GM21367 (cell line): ENCODE data around the gene ARFGAP2.
"Not testable (repeated sequence)": the region's sequence is repeated elsewhere in the genome, so short reads cannot be mapped to it uniquely, and the experiment has no call there.

Source experiments
- ATAC-seq: cut with Tn5 transposase; IDR thresholded peaks from one replicate; pipeline ENCODE4 v1.9.1; 2021; ENCODE audit not compliant: unreplicated experiment

Gene ARFGAP2

GRCh38 chr11:47149782-47150181 lies 26.9 kb downstream of the ARFGAP2 start:
- ATAC-seq = no peak

DNA sequence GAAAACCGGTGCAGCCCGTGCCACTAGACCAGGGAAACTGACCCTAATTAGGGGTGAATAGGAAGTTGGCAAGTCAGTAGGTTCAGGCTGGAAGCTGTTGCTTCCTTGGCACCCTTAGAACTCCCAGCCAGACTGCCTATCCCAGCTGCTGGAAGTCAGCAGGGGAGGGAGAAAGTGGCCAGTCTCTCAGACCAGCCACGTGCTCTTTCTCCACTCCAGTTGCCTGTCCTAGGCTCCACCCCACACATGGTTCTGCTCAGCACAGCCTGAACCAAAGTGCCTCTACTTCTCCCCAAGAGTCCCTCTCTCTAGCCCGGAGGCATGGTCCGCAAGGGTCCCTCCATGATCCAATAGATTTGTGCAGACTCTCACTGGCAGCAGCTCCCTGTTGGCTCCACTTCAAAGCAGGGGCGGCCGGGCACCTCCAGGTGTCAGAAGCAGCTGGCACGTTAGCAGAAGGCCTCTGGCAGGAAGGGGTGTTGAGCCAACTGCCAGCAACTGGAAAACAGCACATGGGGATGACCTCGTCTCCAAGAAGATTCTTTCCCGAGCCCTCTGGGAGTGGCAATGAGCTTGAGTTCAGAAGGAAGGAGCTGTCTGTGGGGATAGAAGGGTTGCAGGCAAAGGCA lies 27.7 kb downstream of the ARFGAP2 start:
- ATAC-seq = no peak

DNA sequence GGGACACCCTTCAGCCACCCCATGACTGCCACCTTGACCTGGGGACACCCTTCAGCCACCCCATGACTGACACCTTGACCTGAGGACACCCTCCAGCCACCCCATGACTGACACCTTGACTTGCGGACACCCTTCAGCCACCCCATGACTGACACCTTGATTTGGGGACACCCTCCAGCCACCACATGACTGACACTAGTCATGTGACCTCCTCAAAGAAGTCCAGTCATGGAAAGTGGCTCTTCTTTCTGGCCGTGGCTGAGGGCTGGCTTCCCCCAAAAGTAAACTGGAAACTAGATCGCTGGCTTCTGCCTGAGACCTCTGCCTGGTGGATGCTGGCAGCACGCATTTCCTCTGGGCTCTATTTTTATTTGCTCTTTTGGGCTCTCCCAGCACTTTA lies 28.4 kb downstream of the ARFGAP2 start:
- no peak for ATAC-seq

- no peak for ATAC-seq
Measured at GRCh38 chr11:47147681-47148080, 29.0 kb downstream of the ARFGAP2 start.

- no peak for ATAC-seq
Measured at GRCh38 chr11:47147250-47147649, 29.4 kb downstream of the ARFGAP2 start.

- no peak for ATAC-seq
Measured at GRCh38 chr11:47144541-47144940, 32.1 kb downstream of the ARFGAP2 start.

GRCh38 chr11:47143322-47143721 lies 33.4 kb downstream of the ARFGAP2 start:
- ATAC-seq = no peak

DNA sequence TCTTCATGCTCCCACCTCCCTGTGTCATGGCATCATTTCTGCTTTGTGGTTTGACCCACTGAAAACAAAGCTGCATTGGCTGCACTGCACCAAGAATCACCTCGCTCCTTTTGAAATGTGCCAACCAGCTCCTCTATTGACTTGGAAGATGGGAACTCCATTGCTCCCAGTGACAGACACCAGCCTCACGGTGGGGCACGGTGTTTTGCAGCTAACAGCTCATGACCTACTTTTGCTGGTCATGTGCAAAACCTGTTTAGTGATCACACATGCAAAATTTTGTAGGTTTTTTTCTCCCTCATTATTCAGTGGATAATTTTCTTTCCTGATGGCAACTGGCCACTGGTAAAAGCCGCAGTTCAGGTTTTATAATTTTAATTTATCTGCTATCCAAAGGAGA lies 36.8 kb downstream of the ARFGAP2 start:
- no peak for ATAC-seq

GRCh38 chr11:47137476-47137875 lies 39.2 kb downstream of the ARFGAP2 start:
- ATAC-seq = no peak

DNA sequence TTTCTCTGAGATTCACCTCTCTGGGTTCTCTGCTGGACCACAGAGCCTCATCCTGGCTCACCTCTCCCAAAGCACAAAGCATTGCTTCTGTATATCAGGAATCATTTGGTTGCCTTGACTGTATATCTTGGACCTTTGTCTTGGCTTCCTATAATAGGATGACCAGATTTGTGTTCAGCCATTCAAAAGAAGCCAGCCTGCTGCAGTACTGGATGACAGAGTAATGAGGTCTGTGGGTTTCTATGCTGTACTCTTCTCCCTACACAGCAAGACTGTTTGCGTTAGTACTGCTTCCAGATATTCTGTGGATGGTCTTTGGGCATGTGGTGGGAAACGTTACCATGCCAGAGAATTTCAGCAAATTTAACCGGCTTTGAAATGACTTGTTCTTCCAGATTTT lies 39.8 kb downstream of the ARFGAP2 start:
- no peak for ATAC-seq

- no peak for ATAC-seq
Measured at GRCh38 chr11:47136327-47136726, 40.4 kb downstream of the ARFGAP2 start.

- no peak for ATAC-seq
Measured at GRCh38 chr11:47132981-47133380, 43.7 kb downstream of the ARFGAP2 start.

DNA sequence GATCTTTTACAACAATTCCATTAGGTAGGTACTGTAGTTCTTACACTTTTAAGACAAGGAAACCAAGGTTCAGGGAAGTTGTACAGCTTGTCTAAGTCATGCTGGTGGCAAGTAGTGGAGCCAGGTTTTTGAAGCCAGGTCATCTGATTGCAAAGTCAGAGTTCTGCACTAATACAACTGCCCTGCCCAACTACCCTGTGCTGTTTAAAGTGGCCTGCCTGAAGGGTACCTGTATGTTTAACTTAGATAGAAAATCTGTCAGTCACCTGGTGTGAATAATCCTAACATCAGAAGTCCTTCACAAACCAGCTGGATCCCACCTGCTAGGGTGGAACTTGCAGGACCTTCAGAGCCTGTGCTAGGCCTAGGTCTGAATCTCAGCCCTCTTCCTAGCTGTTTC lies 44.2 kb downstream of the ARFGAP2 start:
- no peak for ATAC-seq

DNA sequence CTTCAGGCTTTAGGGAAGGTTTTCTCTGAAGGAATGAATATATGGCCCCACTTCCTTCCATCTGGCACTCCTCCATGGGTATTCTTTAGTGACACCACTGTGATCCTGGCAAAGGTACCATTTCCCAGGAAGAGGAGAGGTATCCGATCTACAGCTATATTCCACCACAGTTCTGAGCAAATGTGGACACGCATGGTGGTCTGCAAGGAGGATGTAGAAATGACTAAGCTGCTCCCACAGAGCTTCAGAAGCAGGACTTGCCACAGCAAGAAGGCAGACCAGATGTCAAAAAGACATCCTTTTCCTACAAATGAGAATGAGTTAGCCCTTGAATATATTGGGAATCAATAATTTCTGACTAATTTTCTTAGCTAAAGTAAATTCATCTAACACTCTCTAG lies 45.5 kb downstream of the ARFGAP2 start:
- ATAC-seq = no peak

- ATAC-seq = no peak
Measured at GRCh38 chr11:47130543-47130942, 46.1 kb downstream of the ARFGAP2 start.

- no peak for ATAC-seq
Measured at GRCh38 chr11:47127213-47127612, 49.5 kb downstream of the ARFGAP2 start.

DNA sequence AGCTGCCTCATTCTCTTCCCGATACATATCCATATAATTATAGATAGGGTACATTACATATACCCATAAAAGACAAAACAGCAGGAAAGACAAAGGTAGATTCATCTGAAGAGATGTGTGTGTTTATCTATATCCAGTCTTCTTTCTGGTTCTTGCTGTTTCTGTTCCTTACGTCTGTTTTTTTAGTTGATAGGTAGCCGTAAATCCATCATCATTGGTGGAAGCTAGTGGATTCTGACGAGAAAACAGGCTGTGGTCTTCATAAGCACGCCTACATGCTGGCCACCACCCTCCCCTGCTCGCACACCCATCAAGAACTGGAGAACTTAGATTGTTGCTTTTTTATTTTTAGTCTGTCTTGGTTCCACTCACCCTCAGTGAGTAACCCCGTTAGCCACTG lies 51.6 kb downstream of the ARFGAP2 start:
- ATAC-seq = no peak

GRCh38 chr11:47124675-47125074 lies 52.0 kb downstream of the ARFGAP2 start:
- no peak for ATAC-seq

GRCh38 chr11:47123094-47123493 lies 53.6 kb downstream of the ARFGAP2 start:
- ATAC-seq = no peak

DNA sequence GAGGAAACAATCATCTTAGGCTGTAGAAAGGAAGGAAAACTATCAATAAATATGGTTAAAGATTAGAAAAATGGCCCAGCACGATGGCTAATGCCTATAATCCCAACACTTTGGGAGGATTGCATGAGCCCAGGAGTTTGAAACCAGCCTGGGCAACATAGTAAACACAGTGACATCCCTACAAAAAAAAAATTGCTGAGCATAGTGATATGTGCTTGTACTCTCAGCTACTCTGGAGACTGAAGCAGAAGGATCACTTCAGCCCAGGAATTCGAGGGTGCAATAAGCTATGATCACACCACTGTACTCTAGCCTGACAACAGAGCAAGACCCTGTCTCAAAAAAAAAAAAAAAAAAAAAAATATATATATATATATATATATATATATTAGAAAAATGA lies 54.9 kb downstream of the ARFGAP2 start:
- no peak for ATAC-seq

- no peak for ATAC-seq
Measured at GRCh38 chr11:47121056-47121455, 55.6 kb downstream of the ARFGAP2 start.

- not testable (repeated sequence) for ATAC-seq
Measured at GRCh38 chr11:47118958-47119688, 57.6 kb downstream of the ARFGAP2 start.
